HFF-Myc (cell line): ENCODE measurements around the gene ELMO2.

ENCODE experiments used
- DNase-seq: peaks from one replicate; pipeline ENCODE4 v3.0.0-alpha.2; 2011; ENCODE audit warnings: low read depth; ENCODE audit errors: extremely low read depth
- H3K4me3 ChIP-seq: replicated peaks from 2 replicates; pipeline ENCODE4 v1.5.1; 2011; ENCODE audit warnings: low read depth, mild to moderate bottlenecking, control low read depth, low read length
- CTCF ChIP-seq: IDR thresholded peaks from 2 replicates; pipeline ENCODE4 v1.5.1; 2012; ENCODE audit warnings: mild to moderate bottlenecking, low read depth, low read length, control low read depth; ENCODE audit errors: missing control alignments

The ELMO2 gene

GRCh38 chr20:46364670-46365486 is 41.5 kb downstream of the ELMO2 start:
- no peak for TF ChIP-seq CTCF
- H3K4me3 ChIP-seq, result peak overlapping the region; percentile 98
- DNase-seq, result no peak

GRCh38 chr20:46363874-46364669 is 42.3 kb downstream of the ELMO2 start:
- H3K4me3 ChIP-seq, result peak overlapping the region; percentile 98
- peak; percentile 59 for DNase-seq
- no peak for TF ChIP-seq CTCF

- no peak for DNase-seq
- H3K4me3 ChIP-seq, result peak overlapping the region; percentile 98
- no peak for TF ChIP-seq CTCF
These were observed 43.2 kb downstream of the ELMO2 start for GRCh38 chr20:46362921-46363867.

- no peak for TF ChIP-seq CTCF
- no peak overlapping the region for H3K4me3 ChIP-seq
- DNase-seq, result no peak
These were observed 44.6 kb downstream of the ELMO2 start for GRCh38 chr20:46361811-46362210.

GRCh38 chr20:46361381-46361780 is 45.0 kb downstream of the ELMO2 start:
- DNase-seq, result no peak
- TF ChIP-seq CTCF, result no peak
- H3K4me3 ChIP-seq, result no peak overlapping the region

GRCh38 chr20:46359233-46359751 is 47.1 kb downstream of the ELMO2 start:
- H3K4me3 ChIP-seq, result no peak overlapping the region
- no peak for DNase-seq
- TF ChIP-seq CTCF, result no peak
